Left forelimb (tissue), 1 donor: ENCODE data around the gene ANO1.

ENCODE experiments used
- DNase-seq: peaks from one replicate; pipeline ENCODE4 v3.0.0-alpha.2; 2018; ENCODE audit warnings: low spot score

ANO1 gene

DNA sequence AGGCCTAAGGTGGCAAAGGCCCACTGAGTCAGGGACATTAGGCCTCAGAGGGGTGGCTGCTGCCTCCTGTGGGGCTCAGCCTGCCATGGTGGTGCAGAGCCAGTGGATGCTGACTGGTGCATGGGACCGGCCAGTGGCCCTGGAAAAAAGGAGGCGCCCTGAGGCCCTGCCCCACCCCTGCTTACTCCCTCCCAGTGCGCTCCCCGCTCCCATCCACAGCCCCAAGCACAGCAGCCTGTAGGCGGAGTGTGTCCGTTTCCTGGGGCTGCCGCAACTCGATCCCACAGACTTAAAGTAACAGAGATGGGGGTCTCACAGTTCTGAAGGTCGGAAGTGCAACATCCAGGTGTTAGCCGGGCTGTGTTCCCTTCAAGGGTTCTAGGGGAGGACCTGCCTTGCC is 86.6 kb downstream of the ANO1 start:
- no peak for DNase-seq

DNA sequence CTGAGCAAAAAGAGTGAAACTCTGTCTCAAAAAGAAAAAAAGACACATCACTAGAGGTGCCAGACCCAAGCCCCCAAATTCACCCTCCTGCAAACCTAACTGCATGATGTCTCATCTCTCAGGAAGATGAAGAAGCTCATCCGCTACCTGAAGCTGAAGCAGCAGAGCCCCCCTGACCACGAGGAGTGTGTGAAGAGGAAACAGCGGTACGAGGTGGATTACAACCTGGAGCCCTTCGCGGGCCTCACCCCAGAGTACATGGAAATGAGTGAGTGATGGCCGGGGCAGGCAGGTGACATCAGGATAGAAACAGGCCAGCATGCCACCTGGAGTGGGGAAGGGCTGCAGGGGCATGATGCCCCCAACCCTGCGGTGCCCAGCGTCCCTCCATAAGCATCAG is 89.0 kb downstream of the ANO1 start:
- no peak for DNase-seq

DNA sequence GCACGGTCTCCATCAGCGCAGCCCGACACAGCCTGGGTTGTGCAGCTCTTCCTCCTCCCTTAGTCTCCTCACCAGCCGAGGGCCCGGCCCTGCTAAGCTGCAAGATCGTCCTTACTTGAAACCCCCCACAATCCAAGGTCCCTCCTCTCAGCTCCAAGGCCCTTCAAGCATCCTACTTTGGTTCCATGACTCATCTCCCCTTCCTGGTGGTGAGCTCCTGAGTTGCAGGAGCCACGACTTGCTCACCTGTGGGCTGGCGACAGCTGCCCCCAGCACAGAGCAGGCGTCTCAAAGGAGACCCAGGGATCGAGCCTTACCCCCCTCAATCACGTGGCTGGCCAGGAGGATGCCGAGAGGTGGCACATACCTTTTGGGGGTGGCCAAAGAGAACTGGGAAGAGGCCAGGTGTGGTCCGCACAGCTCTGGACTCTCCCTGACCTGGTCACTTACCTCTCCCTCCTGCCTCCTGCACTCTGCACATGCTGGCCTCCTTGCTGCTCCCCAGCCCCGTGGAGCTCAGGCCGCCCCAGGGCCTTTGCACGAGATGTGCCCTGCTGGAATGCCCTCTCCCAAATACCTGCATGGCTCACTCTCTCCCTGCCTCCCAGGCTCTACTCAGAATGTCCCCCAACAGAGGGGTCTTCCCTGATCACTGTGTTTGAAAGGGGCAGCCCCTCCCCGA is 89.7 kb downstream of the ANO1 start:
- DNase-seq = no peak

GRCh38 chr11:70168405-70168754 is 90.3 kb downstream of the ANO1 start:
- no peak for DNase-seq

GRCh38 chr11:70169127-70169526 is 91.0 kb downstream of the ANO1 start:
- no peak for DNase-seq

DNA sequence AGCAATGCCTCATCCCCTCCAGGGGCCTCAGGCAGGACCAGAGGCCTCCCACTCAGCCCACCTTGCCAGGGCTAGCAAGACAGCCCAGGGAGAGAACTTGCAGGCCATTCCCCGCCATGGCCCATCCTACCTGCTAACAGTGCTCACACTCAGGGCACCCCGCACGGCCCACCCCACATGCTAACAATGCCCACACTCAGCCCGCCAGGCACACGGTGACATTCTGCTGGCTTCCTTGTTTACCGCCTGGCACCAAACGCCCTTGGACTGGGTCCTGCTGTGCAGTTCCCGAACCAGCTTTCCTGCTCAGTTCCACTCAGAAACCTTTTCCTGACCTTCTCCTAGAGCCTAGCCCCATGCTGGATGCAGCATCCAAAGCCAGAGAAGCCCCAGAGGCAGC is 91.5 kb downstream of the ANO1 start:
- no peak for DNase-seq

GRCh38 chr11:70170596-70171210 is 92.6 kb downstream of the ANO1 start:
- no peak for DNase-seq

GRCh38 chr11:70173018-70173417 is 94.9 kb downstream of the ANO1 start:
- DNase-seq = no peak

GRCh38 chr11:70174547-70175235 is 96.6 kb downstream of the ANO1 start:
- DNase-seq = no peak

DNA sequence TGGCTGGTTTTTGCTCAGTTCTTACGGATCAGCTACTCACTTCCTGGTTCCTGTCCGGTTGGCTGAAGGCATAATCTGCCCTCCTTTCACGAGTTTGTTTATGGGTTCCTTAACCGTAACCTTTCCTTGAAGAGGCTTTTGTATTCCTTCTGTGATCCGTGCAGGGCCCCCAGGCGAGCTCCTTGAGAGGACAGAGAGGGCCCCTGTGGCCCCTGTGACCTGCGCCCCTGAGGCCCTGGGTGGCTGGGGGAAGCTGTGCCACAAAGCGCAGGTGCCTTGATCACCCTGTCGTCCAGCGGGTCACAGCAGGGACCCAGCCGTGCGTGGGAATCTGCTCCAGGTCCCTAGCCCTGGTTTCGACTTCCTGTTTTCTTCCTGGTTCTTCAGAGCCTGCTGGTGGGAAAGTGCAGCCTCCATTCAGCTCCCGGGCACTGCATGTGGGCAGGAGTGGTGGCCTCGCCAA is 97.2 kb downstream of the ANO1 start:
- DNase-seq = no peak

DNA sequence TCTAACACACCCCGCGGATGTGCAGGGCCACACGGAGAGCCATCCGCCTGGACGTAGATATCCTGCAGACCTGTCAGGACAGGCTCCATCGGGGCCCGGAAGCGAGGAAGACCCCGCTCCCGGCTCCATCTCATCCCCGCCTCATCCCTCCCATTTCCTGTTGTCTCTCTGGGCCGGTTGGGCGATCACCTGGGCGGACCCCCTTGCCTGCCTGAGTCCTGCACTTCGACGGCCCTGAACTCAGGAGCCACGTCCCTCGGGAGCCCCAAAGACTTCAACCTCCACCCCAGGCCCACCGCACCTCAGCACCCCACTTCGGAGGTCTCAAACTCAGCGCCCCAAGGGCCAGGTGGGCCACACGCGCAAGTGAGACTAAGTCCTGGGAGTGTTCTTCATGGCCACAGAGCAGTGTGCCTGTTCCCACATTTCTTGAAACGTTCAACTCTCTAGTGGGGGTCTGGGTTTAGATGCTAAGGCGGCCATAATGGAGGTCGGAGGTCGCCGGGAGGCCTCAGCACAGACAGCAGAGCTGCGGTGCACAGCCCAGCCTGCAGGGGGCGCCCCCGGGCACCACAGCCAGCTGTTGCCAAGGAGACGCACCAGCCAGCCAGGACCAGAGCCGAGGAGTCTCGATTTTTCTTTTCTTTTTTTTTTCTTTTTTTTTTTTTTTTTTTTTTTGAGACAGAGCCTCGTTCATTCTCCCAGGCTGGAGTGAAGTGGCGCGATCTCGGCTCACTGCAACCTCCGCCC is 99.0 kb downstream of the ANO1 start:
- DNase-seq = no peak

GRCh38 chr11:70180906-70181305 is 102.8 kb downstream of the ANO1 start:
- no peak for DNase-seq

GRCh38 chr11:70182266-70182665 is 104.1 kb downstream of the ANO1 start:
- DNase-seq = no peak

- DNase-seq = no peak
Measured at GRCh38 chr11:70183032-70183431, 104.9 kb downstream of the ANO1 start.

DNA sequence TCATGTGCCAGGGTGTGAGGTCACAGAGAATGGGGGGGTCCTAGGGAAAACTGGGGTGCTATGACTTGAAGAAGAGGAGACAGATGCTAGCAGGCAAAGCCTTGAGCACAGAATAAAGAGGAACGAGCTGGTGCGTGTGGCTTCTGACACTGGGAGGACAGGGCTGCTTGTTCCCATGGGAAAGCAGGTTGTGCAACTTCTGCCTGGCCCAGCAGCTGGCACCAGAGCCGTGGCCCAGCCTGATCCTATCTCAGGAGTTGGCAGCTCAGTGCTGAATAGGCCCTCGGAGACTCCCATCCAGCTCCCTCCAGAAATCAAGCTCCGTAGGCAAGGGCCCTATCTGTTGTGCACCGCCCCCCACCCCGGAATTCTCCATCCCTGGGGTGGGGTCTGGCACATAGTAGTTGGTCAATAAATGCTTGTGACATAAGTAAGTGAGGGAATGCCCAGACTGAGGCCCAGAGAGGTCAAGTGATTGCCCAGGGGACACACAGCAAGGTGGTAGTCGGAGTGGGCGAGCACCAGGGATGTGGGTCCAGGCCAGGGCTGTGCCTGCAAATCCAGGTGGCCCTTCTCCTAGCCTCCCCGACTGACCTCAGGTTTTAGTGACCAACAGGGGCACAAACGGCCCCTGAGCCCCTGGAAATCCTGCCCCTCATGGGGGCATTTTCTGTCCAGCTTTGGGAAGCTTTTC is 105.5 kb downstream of the ANO1 start:
- DNase-seq = no peak

DNA sequence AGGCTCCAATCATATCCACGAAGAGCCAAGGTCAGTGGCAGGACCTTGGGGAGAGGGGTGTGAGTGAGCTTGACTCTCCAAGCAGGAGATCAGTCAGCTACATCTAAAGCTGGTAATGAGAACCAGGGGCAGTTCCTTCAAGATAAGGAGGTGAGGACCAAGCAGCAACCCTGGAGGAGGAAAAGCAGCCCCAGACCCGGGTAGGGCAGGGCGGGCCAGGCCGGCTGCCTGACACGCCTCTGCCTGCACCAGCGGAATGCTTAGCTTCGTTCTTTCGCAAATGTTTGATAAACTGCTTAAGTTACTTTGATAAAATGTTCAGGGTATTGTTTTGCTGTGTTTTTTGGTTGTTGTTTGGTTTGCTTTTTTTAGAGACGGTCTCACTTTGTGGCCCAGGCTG is 106.3 kb downstream of the ANO1 start:
- DNase-seq = no peak

- DNase-seq = no peak
Measured at GRCh38 chr11:70185348-70186055, 107.4 kb downstream of the ANO1 start.

DNA sequence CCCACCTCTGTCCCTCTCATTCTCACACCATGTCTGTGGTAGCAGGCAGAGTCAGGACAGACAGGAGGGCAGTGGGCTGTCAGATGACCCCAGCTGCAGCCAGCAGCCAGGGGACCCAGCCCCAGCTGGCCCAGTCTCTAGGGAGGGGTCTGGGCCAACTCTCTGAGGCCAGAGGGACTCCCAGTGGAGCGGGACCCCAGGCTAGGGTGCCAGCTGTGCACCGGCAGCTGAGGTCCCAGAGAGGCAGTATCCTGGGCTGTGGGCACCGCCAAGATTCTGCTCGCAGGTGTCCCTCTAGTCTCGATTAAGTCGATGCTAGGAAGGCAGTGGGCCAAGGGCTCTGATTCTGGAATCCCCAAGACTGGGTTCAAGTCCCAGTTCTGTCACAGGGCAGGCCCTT is 108.3 kb downstream of the ANO1 start:
- no peak for DNase-seq

GRCh38 chr11:70186936-70187335 is 108.8 kb downstream of the ANO1 start:
- DNase-seq = no peak

DNA sequence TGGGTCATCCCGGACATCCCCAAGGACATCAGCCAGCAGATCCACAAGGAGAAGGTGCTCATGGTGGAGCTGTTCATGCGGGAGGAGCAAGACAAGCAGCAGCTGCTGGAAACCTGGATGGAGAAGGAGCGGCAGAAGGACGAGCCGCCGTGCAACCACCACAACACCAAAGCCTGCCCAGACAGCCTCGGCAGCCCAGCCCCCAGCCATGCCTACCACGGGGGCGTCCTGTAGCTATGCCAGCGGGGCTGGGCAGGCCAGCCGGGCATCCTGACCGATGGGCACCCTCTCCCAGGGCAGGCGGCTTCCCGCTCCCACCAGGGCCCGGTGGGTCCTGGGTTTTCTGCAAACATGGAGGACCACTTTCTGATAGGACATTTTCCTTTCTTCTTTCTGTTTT is 109.7 kb downstream of the ANO1 start:
- DNase-seq = no peak

- DNase-seq = no peak
Measured at GRCh38 chr11:70189622-70190021, 111.5 kb downstream of the ANO1 start.
